PFSK-1 (cell line): ENCODE results near the gene CNTLN.

Source experiments
- FOXP2 ChIP-seq: optimal IDR thresholded peaks from 2 replicates; pipeline ENCODE3; 2011; ENCODE audit warnings: borderline replicate concordance, control low read depth, inconsistent platforms; ENCODE audit not compliant: insufficient read depth; ENCODE audit errors: extremely low read length, extremely low read depth
- POLR2AphosphoS5 ChIP-seq: IDR thresholded peaks from 2 replicates; pipeline ENCODE4 v1.6.1; 2012; ENCODE audit warnings: low read depth, mild to moderate bottlenecking, control low read depth, low read length, moderate library complexity
- REST ChIP-seq, 2 experiments: IDR thresholded peaks; 2 replicates each; pipeline versions ENCODE4 v1.6.1 to v1.8.0; 2011 to 2012; ENCODE audit warnings: low read depth in 2 of 2, low read length in 2 of 2, control low read depth in 1 of 2, inconsistent platforms in 1 of 2, mild to moderate bottlenecking in 1 of 2, moderate library complexity in 1 of 2; ENCODE audit not compliant: insufficient read depth in 1 of 2
- SIN3A ChIP-seq: IDR thresholded peaks from 2 replicates; pipeline ENCODE4 v1.6.1; 2012; ENCODE audit warnings: mild to moderate bottlenecking, low read length, moderate library complexity, borderline replicate concordance; ENCODE audit not compliant: insufficient read depth
- TAF1 ChIP-seq: IDR thresholded peaks from 2 replicates; pipeline ENCODE4 v1.6.1; 2012; ENCODE audit warnings: low read length, control low read depth, borderline replicate concordance; ENCODE audit not compliant: insufficient read depth

DNA sequence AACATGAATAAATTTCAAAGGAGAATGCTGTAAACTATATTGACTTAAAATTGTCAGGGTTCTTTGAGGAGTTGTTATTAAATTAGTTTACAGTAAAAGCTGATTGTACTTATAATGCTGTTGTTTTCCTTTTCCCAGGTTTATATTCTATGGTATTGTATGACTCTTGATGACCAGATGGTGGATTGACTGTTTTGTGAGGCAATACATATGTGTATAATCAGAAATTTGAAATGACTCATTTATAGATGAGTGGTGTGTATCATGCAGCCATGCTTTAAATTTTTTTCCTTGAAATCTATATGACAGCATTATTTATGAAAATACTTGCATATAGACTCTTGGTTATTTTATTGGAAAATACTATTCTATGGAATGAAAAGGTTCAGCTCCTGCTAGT lies 195.3 kb downstream of the CNTLN start:
- TF ChIP-seq REST (IDR thresholded peaks at IDR 0.05; ENCODE audit: insufficient read depth in 1 of 2, low read depth in 2 of 2, low read length in 2 of 2) (no peak), TAF1 (no peak), POLR2AphosphoS5 (no peak), FOXP2 (no peak), SIN3A (no peak)
